D721Med (cell line): Measurements from ENCODE around the gene OR5B21.

Source experiments
- DNase-seq: peaks from one replicate; pipeline ENCODE4 v3.0.0; 2011; ENCODE audit warnings: low spot score; ENCODE audit not compliant: insufficient read length
- FAIRE-seq: peaks from 2 replicates; lab custom pipeline; 2011; peaks lifted over from hg19 to GRCh38; lab: Jason Lieb, UNC
- TF ChIP-seq, protein P1 (sequence below): IDR thresholded peaks from 2 replicates; pipeline ENCODE4 v1.5.1; 2012; ENCODE audit warnings: mild to moderate bottlenecking, control low read depth; ENCODE audit not compliant: insufficient read depth; ENCODE audit errors: missing control alignments

OR5B21 gene

DNA sequence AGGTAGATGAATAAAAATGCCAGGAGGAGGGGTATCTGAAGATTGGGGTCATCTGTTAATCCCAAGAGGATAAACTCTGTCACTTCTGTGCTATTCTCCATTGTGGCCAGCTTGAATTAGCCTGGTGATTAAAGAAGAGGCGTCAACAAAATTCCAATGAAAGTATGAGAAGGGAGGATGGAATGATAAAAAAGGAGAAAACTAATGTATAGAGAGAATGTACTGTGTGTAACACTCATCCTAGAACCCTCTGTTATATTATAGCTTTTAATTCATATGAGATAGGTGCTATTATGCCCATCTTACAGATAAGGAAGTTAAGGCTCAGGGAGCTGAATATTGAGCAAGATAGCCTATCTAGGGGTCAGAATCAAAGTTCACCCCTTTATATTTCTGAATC lies at the start of gene OR5B21:
Gene OR5B21, minus strand, starts transcription at position 101 of the 400 bp plus-strand sequence. Its CDS starts 0 bp downstream, at position 101.
- FAIRE-seq, result no peak
- TF ChIP-seq, protein P1, sequence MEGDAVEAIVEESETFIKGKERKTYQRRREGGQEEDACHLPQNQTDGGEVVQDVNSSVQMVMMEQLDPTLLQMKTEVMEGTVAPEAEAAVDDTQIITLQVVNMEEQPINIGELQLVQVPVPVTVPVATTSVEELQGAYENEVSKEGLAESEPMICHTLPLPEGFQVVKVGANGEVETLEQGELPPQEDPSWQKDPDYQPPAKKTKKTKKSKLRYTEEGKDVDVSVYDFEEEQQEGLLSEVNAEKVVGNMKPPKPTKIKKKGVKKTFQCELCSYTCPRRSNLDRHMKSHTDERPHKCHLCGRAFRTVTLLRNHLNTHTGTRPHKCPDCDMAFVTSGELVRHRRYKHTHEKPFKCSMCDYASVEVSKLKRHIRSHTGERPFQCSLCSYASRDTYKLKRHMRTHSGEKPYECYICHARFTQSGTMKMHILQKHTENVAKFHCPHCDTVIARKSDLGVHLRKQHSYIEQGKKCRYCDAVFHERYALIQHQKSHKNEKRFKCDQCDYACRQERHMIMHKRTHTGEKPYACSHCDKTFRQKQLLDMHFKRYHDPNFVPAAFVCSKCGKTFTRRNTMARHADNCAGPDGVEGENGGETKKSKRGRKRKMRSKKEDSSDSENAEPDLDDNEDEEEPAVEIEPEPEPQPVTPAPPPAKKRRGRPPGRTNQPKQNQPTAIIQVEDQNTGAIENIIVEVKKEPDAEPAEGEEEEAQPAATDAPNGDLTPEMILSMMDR, result no peak
- DNase-seq, result no peak

DNA sequence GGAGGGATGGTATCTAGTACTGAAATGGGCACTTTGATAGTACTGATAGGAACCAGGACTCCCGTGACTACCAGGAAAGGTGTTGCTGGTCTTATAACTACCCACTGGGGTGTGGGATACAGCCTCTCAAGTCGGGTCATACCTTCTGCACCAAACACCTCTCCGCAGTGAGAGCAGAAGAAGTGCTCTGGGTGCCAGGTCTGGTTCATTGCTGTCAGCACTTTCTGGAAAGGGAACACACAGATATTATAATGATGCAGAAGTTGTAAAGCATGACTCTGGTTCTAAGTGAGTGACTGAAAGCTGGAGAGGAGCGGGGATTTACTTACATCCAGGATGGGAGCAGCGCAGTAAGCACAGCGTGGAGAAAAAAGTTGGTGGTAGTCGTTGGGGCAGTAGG lies 41.7 kb upstream of the OR5B21 start:
- TF ChIP-seq, protein P1, result no peak
- no peak for FAIRE-seq

DNA sequence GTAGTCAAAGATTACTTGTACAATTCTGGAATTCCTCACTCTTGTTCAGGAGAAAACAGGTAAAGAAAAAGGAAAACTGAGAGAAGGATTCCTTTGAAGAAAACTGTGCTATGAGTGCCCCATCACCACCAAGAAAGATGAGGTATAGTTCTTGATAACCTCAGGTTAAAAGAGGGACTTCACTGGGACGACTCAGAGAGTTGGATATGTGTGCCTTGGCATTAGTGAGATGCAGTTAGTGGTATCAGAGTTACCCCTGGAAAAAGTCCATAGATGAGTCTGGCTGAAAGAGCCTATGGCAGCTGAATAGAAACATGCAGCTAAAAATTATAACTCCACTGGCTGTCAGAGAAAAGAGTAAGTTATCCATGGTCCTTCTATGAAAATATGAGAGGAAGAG lies 38.9 kb upstream of the OR5B21 start:
- TF ChIP-seq, protein P1, result no peak
- FAIRE-seq (no peak), DNase-seq (no peak)

More for the DNA sequence above, 41.7 kb upstream of the OR5B21 start:
- no peak for DNase-seq

DNA sequence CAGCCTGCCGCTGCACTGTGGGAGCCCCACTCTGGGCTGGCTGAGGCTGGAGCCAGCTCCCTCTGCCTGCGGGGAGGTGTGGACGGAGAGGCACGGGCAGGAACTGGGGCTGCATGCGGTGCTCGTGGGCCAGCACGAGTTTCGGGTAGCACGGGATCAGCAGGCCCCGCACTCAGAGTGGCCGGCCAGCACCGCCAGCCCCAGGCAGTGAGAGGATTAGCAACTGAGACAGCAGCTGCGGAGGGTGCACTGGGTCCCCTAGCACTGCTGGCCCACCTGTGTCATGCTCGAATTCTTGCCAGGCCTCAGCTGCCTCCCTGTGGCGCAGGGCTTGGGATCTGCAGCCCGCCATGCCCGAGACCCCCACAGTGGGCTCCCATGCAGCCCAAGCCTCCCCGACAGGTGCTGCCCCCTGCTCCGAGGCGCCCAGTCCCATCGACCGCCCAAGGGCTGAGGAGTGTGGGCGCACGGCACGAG lies 24.0 kb upstream of the OR5B21 start:
- FAIRE-seq (no peak), DNase-seq (no peak)
- TF ChIP-seq, protein P1, result no peak

DNA sequence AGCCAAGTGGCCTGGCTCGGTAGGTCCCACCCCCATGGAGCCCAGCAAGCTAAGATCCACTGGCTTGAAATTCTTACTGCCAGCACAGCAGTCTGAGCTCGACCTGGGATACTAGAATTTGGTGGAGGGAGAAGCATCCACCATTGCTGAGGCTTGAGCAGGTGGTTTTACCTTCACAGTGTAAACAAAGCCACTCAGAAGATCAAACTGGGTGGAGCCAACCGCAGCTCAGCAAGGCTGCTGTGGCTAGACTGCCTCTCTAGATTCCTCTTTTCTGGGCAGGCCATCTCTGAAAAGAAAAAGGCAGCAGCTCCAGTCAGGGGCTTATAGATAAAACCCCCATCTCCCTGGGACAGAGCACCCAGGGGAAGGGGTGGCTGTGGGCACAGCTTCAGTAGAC lies 22.3 kb upstream of the OR5B21 start:
- FAIRE-seq, result no peak
- TF ChIP-seq, protein P1, result no peak
- DNase-seq, result no peak

DNA sequence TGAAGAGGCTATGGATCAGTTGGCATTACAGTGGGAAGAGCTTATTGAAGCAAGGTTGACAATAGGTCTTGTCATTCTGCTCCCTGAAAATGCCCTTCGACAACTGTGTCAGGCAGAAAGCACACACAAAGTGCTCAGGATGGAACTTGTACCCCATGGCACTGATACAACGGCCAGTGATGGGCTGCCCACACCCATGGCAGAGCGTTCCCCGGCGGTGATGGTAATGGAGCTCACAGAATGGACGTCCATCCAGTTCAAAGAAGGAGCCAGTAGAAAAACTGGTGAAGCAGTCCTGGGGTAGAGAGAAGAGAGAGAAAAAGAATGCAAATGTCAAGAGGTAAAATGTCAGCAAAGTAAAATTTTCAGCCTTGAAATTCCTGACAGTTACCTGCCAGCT lies 19.5 kb upstream of the OR5B21 start:
- DNase-seq, result no peak
- FAIRE-seq, result no peak
- TF ChIP-seq, protein P1, result no peak

DNA sequence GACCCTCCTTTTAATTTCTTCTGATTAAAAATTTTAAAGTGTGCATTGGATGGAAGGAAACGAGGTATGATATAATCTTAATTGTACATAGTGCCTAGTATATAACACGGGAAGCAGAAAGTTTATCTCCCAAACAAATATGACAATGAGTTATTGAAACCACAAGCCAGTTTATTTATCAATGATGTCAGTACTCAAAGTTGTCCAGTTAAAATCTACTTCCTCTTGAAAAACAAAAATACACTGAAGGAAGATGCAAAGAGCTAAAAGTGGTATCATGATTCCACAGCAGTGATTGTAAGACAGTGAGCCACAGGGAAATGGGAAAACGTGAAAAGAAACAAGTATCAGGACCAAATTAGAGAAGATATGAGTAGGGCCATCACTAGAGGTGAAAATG lies 18.8 kb upstream of the OR5B21 start:
- DNase-seq, result no peak
- TF ChIP-seq, protein P1, result no peak
- no peak for FAIRE-seq
